Adrenal gland (tissue), 12 donors: ENCODE results near the gene MED13. TPM values are rescaled to one million over a fixed set of nuclear protein-coding genes. Genes with fewer than 3 reads are reported as not detected.

Source experiments
- DNase-seq, 7 donors: peaks; one replicate each; pipeline ENCODE4 v3.0.0-alpha.2; 2019 to 2020
- H3K27ac ChIP-seq, 5 donors: fragments of 200-600 bp; sonication (generic) in 4 of 5; 1 replicate in 3 of 5; 2 replicates in 2 of 5; pipeline versions ENCODE4 v1.5.1 to v1.8.0; 2016 to 2020; ENCODE audit warnings: mild to moderate bottlenecking in 1 of 5
- H3K27me3 ChIP-seq: fragments of 200-600 bp; 2 replicates; pipeline ENCODE4 v1.8.0; 2021
- H3K36me3 ChIP-seq, 2 donors: fragments of 200-600 bp; replicated peaks in 1 of 2; 1 replicate in 1 of 2; 2 replicates in 1 of 2; pipeline versions ENCODE4 v1.5.1 to v1.8.0; 2018 to 2022
- H3K4me1 ChIP-seq, 2 donors: fragments of 200-600 bp; replicated peaks in 1 of 2; 1 replicate in 1 of 2; 2 replicates in 1 of 2; pipeline versions ENCODE4 v1.5.1 to v1.8.0; 2018 to 2021
- H3K4me3 ChIP-seq, 4 donors: fragments of 200-600 bp; sonication (generic) in 3 of 4; one replicate each; pipeline ENCODE4 v1.5.1; 2016 to 2018
- H3K9me3 ChIP-seq, 3 donors: fragments of 200-600 bp; sonication (generic) in 1 of 3; replicated peaks in 1 of 3; 1 replicate in 2 of 3; 2 replicates in 1 of 3; pipeline versions ENCODE4 v1.5.1 to v1.8.0; 2016 to 2021
- POLR2A ChIP-seq, 2 donors: fragments of 450-650 bp; IDR thresholded peaks; one replicate each; pipeline ENCODE4 v1.6.1; 2017; ENCODE audit warnings: antibody characterized with exemption in 2 of 2, mild to moderate bottlenecking in 2 of 2, moderate library complexity in 1 of 2
- WGBS, 4 donors: extraction: QIAGEN DNeasy Blood & Tissue Kit in 2 of 4; methylation state at CpG; one replicate each; pipeline versions ENCODE4 v1.1.5 to v1.1.7; 2013 to 2017; 5-methylcytosine and 5-hydroxymethylcytosine counted together
- intact Hi-C, 2 donors: fragments of 100-400 bp; cut with DNase I; formaldehyde crosslinking; loops; one replicate each; pipeline versions ENCODE4 v1.14.1 to v1.15.0; 2022 to 2023
- polyA plus RNA-seq, 3 donors: library from polyadenylated mRNA; stranded (reverse); fragments of 200-250 nt in 2 of 3; fragments of 350-450 nt in 1 of 3; fragmentation: Illumina TruSeq in 1 of 3; extraction: RNeasy Lipid Tissue Mini Kit (QIAGEN cat#74804) in 1 of 3; gene quantifications; one replicate each; pipeline ENCODE4 v1.2.3, GENCODE V29; 2013 to 2014
- total RNA-seq, 9 donors: library from RNA; depleted of rRNA in 4 of 9; stranded (reverse); fragments of >200 nt in 4 of 9; fragments of 120-200 nt in 1 of 9; fragmentation: NEBNext Ultra II Directional in 1 of 9; extraction: Animal tissue kit (Norgen Biotek cat#: 25700) in 1 of 9; gene quantifications; one replicate each; pipeline versions ENCODE4 v1.1.0 to v1.2.4, GENCODE V29; 2013 to 2023
- TF ChIP-seq, protein P1 (sequence below), 6 experiments: fragments of 450-650 bp in 4 of 6; fragments of 200-600 bp in 2 of 6; sonication (generic) in 1 of 6; IDR thresholded peaks; 1 replicate in 5 of 6; 2 replicates in 1 of 6; pipeline versions ENCODE4 v1.5.1 to v1.8.0; 2016 to 2021; ENCODE audit warnings: antibody characterized with exemption in 6 of 6, mild to moderate bottlenecking in 2 of 6, moderate library complexity in 1 of 6
- donor health status: healthy with polysubstance abuse.
- donor health status: Bipolar disorder and iron deficiency.
- donor health status: DM: yes; HTN: yes; CAD: no.
- donor health status: DM: no; HTN: no; CAD: no.
- donor health status: DM: no; HTN: no; CAD: no.
- donor health status: DM: yes; HTN: yes; CAD: no.

MED13 gene
- total and polyA plus RNA-seq, 12 donors: 8.2 to 62.3 (median 51.8) TPM

DNA sequence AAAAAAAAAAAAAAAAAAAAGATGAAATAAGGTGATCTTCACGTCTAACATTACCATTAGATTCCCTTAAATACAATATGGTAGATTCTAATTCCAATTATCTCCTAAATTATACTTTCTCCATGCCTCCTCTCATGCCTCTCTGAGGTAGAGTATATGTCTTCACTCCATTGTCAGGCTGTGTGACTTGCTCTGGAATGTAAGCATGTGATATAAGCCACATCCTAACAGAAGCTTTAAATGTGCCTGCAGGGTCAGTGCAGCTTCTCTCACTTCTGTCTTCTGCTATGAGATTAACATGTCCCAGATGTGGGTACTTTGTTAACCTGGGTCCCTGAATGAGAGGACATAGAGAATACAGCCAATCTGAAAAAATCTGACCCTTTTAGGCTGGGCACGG, 32.6 kb downstream of the MED13 start:
- H3K4me3 ChIP-seq: no peak overlapping the region
- TF ChIP-seq POLR2A (IDR thresholded peaks at IDR 0.05): no peak
- TF ChIP-seq, protein P1, sequence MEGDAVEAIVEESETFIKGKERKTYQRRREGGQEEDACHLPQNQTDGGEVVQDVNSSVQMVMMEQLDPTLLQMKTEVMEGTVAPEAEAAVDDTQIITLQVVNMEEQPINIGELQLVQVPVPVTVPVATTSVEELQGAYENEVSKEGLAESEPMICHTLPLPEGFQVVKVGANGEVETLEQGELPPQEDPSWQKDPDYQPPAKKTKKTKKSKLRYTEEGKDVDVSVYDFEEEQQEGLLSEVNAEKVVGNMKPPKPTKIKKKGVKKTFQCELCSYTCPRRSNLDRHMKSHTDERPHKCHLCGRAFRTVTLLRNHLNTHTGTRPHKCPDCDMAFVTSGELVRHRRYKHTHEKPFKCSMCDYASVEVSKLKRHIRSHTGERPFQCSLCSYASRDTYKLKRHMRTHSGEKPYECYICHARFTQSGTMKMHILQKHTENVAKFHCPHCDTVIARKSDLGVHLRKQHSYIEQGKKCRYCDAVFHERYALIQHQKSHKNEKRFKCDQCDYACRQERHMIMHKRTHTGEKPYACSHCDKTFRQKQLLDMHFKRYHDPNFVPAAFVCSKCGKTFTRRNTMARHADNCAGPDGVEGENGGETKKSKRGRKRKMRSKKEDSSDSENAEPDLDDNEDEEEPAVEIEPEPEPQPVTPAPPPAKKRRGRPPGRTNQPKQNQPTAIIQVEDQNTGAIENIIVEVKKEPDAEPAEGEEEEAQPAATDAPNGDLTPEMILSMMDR (IDR thresholded peaks at IDR 0.05): no peak
- H3K9me3 ChIP-seq: no peaks in the 10 kb centered on the region
- peaks cover 0 to 65% of the 10 kb centered on the region in 2 donors for H3K36me3 ChIP-seq
- H3K27me3 ChIP-seq: no peaks in the 10 kb centered on the region
- no peak for DNase-seq
- H3K4me1 ChIP-seq: no peaks in the 10 kb centered on the region
- intact Hi-C loops: loop anchor here in 1 of 2 donors (10.0 kb wide), 1 partner anchor 68 kb away; no protein-coding TSS in a partner anchor
- H3K27ac ChIP-seq: no peak overlapping the region
- 84 to 98% (median 88%) methylated on average over 2 of the region's 2 CpGs for WGBS, 4 donors

- intact Hi-C loops: loop anchor here in 1 of 2 donors (10.0 kb wide), 1 partner anchor 65 kb away; no protein-coding TSS in a partner anchor
- H3K36me3 ChIP-seq: peaks cover 0 to 78% of the 10 kb centered on the region in 2 donors
These were observed 34.8 kb downstream of the MED13 start for GRCh38 chr17:62030264-62030663.

GRCh38 chr17:62024866-62025265, 40.2 kb downstream of the MED13 start:
- peaks cover 0 to 72% of the 10 kb centered on the region in 2 donors for H3K36me3 ChIP-seq
- WGBS, 4 donors: 81 to 94% (median 87%) methylated on average over 2 of the region's 2 CpGs

More at GRCh38 chr17:62030264-62030663, 34.8 kb downstream of the MED13 start:
- peak in 6 of 7 donors; percentile 23 to 52 (median 30) for DNase-seq
- no peaks in the 10 kb centered on the region for H3K27me3 ChIP-seq
- H3K27ac ChIP-seq: peak overlapping the region in 2 of 5 donors; percentile 10 to 27
- WGBS, 4 donors: 67 to 82% (median 69%) methylated on average over 4 to 6 of the region's 6 CpGs
- H3K4me1 ChIP-seq: peaks cover 11 to 15% of the 10 kb centered on the region in 2 donors
- H3K9me3 ChIP-seq: no peaks in the 10 kb centered on the region
- TF ChIP-seq, protein P1 (IDR thresholded peaks at IDR 0.05): no peak
- no peak for TF ChIP-seq POLR2A (IDR thresholded peaks at IDR 0.05)
- no peak overlapping the region for H3K4me3 ChIP-seq

GRCh38 chr17:62017912-62018311, 47.2 kb downstream of the MED13 start:
- TF ChIP-seq, protein P1 (IDR thresholded peaks at IDR 0.05): no peak
- TF ChIP-seq POLR2A (IDR thresholded peaks at IDR 0.05): no peak
- intact Hi-C loops: no loop called here
- no peak for DNase-seq
- Histone ChIP-seq H3K4me3 (no peak overlapping the region), H3K27ac (no peak overlapping the region), H3K27me3 (no peaks in the 10 kb centered on the region), H3K4me1 (peaks cover 0 to 12% of the 10 kb centered on the region in 2 donors), H3K36me3 (peaks cover 0 to 28% of the 10 kb centered on the region in 2 donors), H3K9me3 (peaks cover 0 to 5% (median 0%) of the 10 kb centered on the region in 3 donors)

More at GRCh38 chr17:62024866-62025265, 40.2 kb downstream of the MED13 start:
- no peaks in the 10 kb centered on the region for H3K9me3 ChIP-seq
- H3K4me3 ChIP-seq: no peak overlapping the region
- no peak for DNase-seq
- no peak for TF ChIP-seq POLR2A (IDR thresholded peaks at IDR 0.05)
- TF ChIP-seq, protein P1 (IDR thresholded peaks at IDR 0.05): no peak
- no peak overlapping the region for H3K27ac ChIP-seq
- H3K27me3 ChIP-seq: no peaks in the 10 kb centered on the region
- intact Hi-C loops: no loop called here
- peaks cover 11 to 15% of the 10 kb centered on the region in 2 donors for H3K4me1 ChIP-seq
